B cell (primary cell): ENCODE measurements around the gene SNCAIP. TPM values are rescaled to one million over a fixed set of nuclear protein-coding genes. Genes with fewer than 3 reads are reported as not detected.

ENCODE experiments used
- ATAC-seq: fragments of 200-7000 bp; cut with Tn5 transposase; one replicate; pipeline ENCODE4 v1.10.0; 2021; ENCODE audit warnings: low read depth, mild to moderate bottlenecking, moderate number of reproducible peaks, moderate library complexity
- CTCF ChIA-PET: fragments of 350-600 bp; sonication (Branson Sonifier 250); formaldehyde crosslinking; loops from one replicate; lab custom pipeline; 2021; ENCODE audit warnings: antibody characterized with exemption, inconsistent platforms; lab: Charles Lee
- POLR2A ChIA-PET: fragments of 350-600 bp; sonication (Branson Sonifier 250); formaldehyde crosslinking; loops from one replicate; lab custom pipeline; 2021; ENCODE audit warnings: antibody characterized with exemption; lab: Charles Lee
- DNase-seq: peaks from one replicate; pipeline ENCODE4 v3.0.0; 2013
- H2AFZ ChIP-seq: 2 replicates; pipeline ENCODE4 v1.6.1; 2012; ENCODE audit warnings: mild to moderate bottlenecking, low read depth, low read length; ENCODE audit not compliant: insufficient read depth, poor library complexity, severe bottlenecking
- H3K27ac ChIP-seq, 2 donors: 1 replicate in 1 of 2; 2 replicates in 1 of 2; pipeline ENCODE4 v1.5.1; 2012 to 2013; ENCODE audit warnings: low read length in 2 of 2, mild to moderate bottlenecking in 2 of 2, moderate library complexity in 1 of 2
- H3K27me3 ChIP-seq, 4 experiments: fragments of 200-600 bp in 1 of 4; sonication (generic) in 1 of 4; replicated peaks in 1 of 4; 1 replicate in 2 of 4; 2 replicates in 2 of 4; pipeline versions ENCODE4 v1.6.1 to v1.7.0; 2013 to 2016; ENCODE audit warnings: low read length in 3 of 4, mild to moderate bottlenecking in 2 of 4, mixed read lengths in 1 of 4, moderate library complexity in 1 of 4; ENCODE audit not compliant: insufficient read depth in 4 of 4, control insufficient read depth in 3 of 4; ENCODE audit errors: control extremely low read depth in 1 of 4
- H3K36me3 ChIP-seq, 2 experiments: replicated peaks in 1 of 2; 1 replicate in 1 of 2; 2 replicates in 1 of 2; pipeline versions ENCODE4 v1.6.1 to v1.7.1; 2013; ENCODE audit warnings: low read length in 1 of 2; ENCODE audit not compliant: insufficient read depth in 2 of 2, control insufficient read depth in 1 of 2; ENCODE audit errors: control extremely low read depth in 1 of 2, extremely low read depth in 1 of 2
- H3K4me1 ChIP-seq, 2 donors: fragments of 200-600 bp in 1 of 2; sonication (generic) in 1 of 2; 1 replicate in 1 of 2; 2 replicates in 1 of 2; pipeline versions ENCODE4 v1.5.1 to v1.6.1; 2013 to 2017; ENCODE audit warnings: low read length in 2 of 2; ENCODE audit not compliant: control insufficient read depth in 2 of 2, insufficient read depth in 2 of 2
- H3K4me2 ChIP-seq: replicated peaks from 2 replicates; pipeline ENCODE3; 2012; ENCODE audit warnings: mild to moderate bottlenecking, low read depth, low read length; ENCODE audit not compliant: poor library complexity, severe bottlenecking
- H3K4me3 ChIP-seq, 5 experiments: fragments of 200-600 bp in 1 of 5; sonication (generic) in 1 of 5; 1 replicate in 3 of 5; 2 replicates in 2 of 5; pipeline versions ENCODE4 v1.5.1 to v1.7.0; 2011 to 2016; ENCODE audit warnings: low read length in 4 of 5, mild to moderate bottlenecking in 4 of 5, low read depth in 2 of 5, control low read depth in 1 of 5, moderate library complexity in 1 of 5; ENCODE audit not compliant: insufficient read depth in 1 of 5; ENCODE audit errors: control extremely low read depth in 1 of 5, extremely low read depth in 1 of 5
- H3K79me2 ChIP-seq: fragments of 200-600 bp; sonication (generic); one replicate; pipeline ENCODE4 v1.6.0; 2016; ENCODE audit warnings: low read length; ENCODE audit not compliant: control insufficient read depth, insufficient read depth
- H3K9ac ChIP-seq: fragments of 200-600 bp; sonication (generic); 2 replicates; pipeline ENCODE4 v1.6.1; 2017; ENCODE audit warnings: mild to moderate bottlenecking, low read length, moderate library complexity
- H3K9me3 ChIP-seq, 3 donors: one replicate each; pipeline versions ENCODE4 v1.6.1 to v1.7.1; 2013; ENCODE audit warnings: low read length in 2 of 3; ENCODE audit not compliant: control insufficient read depth in 2 of 3, insufficient read depth in 1 of 3; ENCODE audit errors: control extremely low read depth in 1 of 3
- H4K20me1 ChIP-seq: 2 replicates; pipeline ENCODE4 v1.6.0; 2012; ENCODE audit warnings: mild to moderate bottlenecking, low read length; ENCODE audit not compliant: insufficient read depth, control insufficient read depth, poor library complexity, severe bottlenecking
- H3K27ac Mint-ChIP-seq: one replicate; pipeline ENCODE4 v1.8.0; 2021; ENCODE audit warnings: mixed read lengths
- H3K27me3 Mint-ChIP-seq: one replicate; pipeline ENCODE4 v1.8.0; 2021; ENCODE audit warnings: mixed read lengths
- H3K4me1 Mint-ChIP-seq: one replicate; pipeline ENCODE4 v1.8.0; 2021; ENCODE audit warnings: mixed read lengths
- H3K4me3 Mint-ChIP-seq: one replicate; pipeline ENCODE4 v1.8.0; 2021; ENCODE audit warnings: mixed read lengths
- H3K9me3 Mint-ChIP-seq: one replicate; pipeline ENCODE4 v1.8.0; 2022; ENCODE audit warnings: mixed read lengths; ENCODE audit not compliant: insufficient read depth
- CTCF ChIP-seq: fragments of 200-600 bp; IDR thresholded peaks from one replicate; pipeline ENCODE4 v1.8.0; 2022; ENCODE audit warnings: antibody characterized with exemption, mild to moderate bottlenecking
- EZH2 ChIP-seq: IDR thresholded peaks from 2 replicates; pipeline ENCODE4 v1.6.1; 2012; ENCODE audit warnings: borderline replicate concordance, low read depth, mild to moderate bottlenecking, moderate library complexity, low read length; ENCODE audit not compliant: insufficient read depth, poor library complexity, severe bottlenecking
- WGBS: methylation state at CpG from one replicate; pipeline ENCODE4 v1.1.5; 2013; ENCODE audit warnings: missing lambda C conversion rate; ENCODE audit not compliant: insufficient coverage; 5-methylcytosine and 5-hydroxymethylcytosine counted together
- intact Hi-C: fragments of 100-400 bp; cut with micrococcal nuclease; formaldehyde crosslinking; loops from one replicate; pipeline ENCODE4 v1.10.0; 2022
- polyA plus RNA-seq: library from polyadenylated mRNA; depleted of rRNA; stranded (reverse); fragments of >200 nt; gene quantifications from 2 replicates; pipeline ENCODE4 v1.2.3, GENCODE V29; 2012
- total RNA-seq, 2 donors: library from RNA; stranded (reverse); fragments of 120-200 nt in 1 of 2; gene quantifications; 1 replicate in 1 of 2; 2 replicates in 1 of 2; pipeline versions ENCODE4 v1.2.3 to v1.2.4, GENCODE V29; 2013 to 2022

SNCAIP gene
- total and polyA plus RNA-seq, 2 donors (not counting 1 experiment from before 2014, with no cell fraction given): not detected

- ATAC-seq (no peak), DNase-seq (no peak)
- H3K9me3 Mint-ChIP-seq: peaks cover 4% of the 10 kb centered on the region
- Histone ChIP-seq H2AFZ (no peak overlapping the region), H3K9ac (no peak overlapping the region), H4K20me1 (no peaks in the 10 kb centered on the region), H3K27me3 (peaks cover 0 to 3% (median 0%) of the 10 kb centered on the region in 4 experiments), H3K9me3 (no peaks in the 10 kb centered on the region), H3K36me3 (no peaks in the 10 kb centered on the region), H3K4me2 (no peak overlapping the region), H3K4me1 (no peaks in the 10 kb centered on the region), H3K4me3 (no peak overlapping the region), H3K79me2 (no peaks in the 10 kb centered on the region), H3K27ac (no peak overlapping the region)
- no peak overlapping the region for H3K27ac Mint-ChIP-seq
- intact Hi-C loops: no loop called here
- ChIA-PET POLR2A (no interaction called here), CTCF (no interaction called here)
- H3K4me3 Mint-ChIP-seq: no peak overlapping the region
- no peak for TF ChIP-seq EZH2
- TF ChIP-seq CTCF: no peak
- H3K4me1 Mint-ChIP-seq: no peaks in the 10 kb centered on the region
- 92% methylated on average over 3 of the region's 6 CpGs for WGBS
- H3K27me3 Mint-ChIP-seq: peaks cover 3% of the 10 kb centered on the region
Observed at GRCh38 chr5:122330881-122331280, 18.8 kb downstream of the SNCAIP start.

GRCh38 chr5:122332599-122333555, 20.8 kb downstream of the SNCAIP start:
- Mint-ChIP-seq H3K4me3 (no peak overlapping the region), H3K9me3 (no peaks in the 10 kb centered on the region), H3K27me3 (peaks cover 3% of the 10 kb centered on the region), H3K27ac (no peak overlapping the region), H3K4me1 (no peaks in the 10 kb centered on the region)
- Histone ChIP-seq H3K9me3 (no peaks in the 10 kb centered on the region), H2AFZ (no peak overlapping the region), H3K79me2 (no peaks in the 10 kb centered on the region), H3K27me3 (peaks cover 0 to 3% (median 0%) of the 10 kb centered on the region in 4 experiments), H3K4me2 (no peak overlapping the region), H3K27ac (no peak overlapping the region), H4K20me1 (no peaks in the 10 kb centered on the region), H3K9ac (no peak overlapping the region), H3K4me3 (no peak overlapping the region), H3K4me1 (no peaks in the 10 kb centered on the region), H3K36me3 (no peaks in the 10 kb centered on the region)
- CTCF ChIA-PET: no interaction called here
- WGBS: 100% methylated on average over 2 of the region's 5 CpGs
- DNase-seq (no peak), ATAC-seq (no peak)
- POLR2A ChIA-PET: no interaction called here
- intact Hi-C loops: no loop called here
- TF ChIP-seq CTCF (no peak), EZH2 (no peak)
